Islet precursor cell (in vitro differentiated cells): ENCODE data around the gene ANKRD31.
"Not testable (repeated sequence)": the region's sequence is repeated elsewhere in the genome, so short reads cannot be mapped to it uniquely, and the experiment has no call there.

Source experiments
- DNase-seq: peaks from one replicate; pipeline ENCODE4 v3.0.0-alpha.2; 2018

ANKRD31 gene

DNA sequence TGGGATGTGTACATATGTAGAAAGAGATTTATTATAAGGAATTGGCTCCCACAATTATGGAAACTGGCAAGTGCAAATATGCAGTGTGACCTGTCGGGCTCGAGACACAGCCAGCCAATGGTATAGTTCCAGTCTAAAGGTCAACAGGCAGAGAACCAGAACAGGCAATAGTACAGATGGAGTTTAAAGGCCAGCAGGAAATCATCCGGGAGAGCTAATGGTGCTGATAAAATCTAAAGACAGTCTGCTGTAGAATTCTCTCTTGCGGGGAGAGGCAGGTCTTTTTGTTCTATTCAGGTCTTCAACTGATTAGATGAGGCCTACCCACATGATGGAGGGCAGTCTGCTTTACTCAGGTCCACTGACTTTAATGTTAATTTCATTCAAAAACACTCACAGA is 21.8 kb downstream of the ANKRD31 start:
- no peak for DNase-seq

- no peak for DNase-seq
These were observed 22.3 kb downstream of the ANKRD31 start for GRCh38 chr5:75214409-75214808.

GRCh38 chr5:75203604-75204003 is 33.1 kb downstream of the ANKRD31 start:
- DNase-seq: no peak

DNA sequence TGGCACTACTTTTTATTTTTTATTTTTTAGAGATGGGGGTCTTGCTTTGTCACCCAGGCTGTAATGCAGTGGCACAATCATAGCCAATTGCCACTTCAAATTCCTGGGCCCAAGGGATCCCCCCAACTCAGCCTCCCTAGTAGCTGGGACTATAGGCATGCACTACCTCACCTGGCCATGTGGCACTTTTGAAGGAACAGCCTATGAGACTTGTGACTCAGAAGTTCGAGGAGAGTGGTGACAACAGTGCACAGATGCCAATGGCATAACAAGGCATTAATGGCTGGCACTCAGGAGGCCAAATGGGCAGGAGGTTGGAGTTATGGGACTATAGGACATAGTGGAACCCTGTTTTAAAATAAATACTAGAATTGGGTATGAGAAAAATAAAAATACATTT is 33.7 kb downstream of the ANKRD31 start:
- DNase-seq: peak; percentile 47

DNA sequence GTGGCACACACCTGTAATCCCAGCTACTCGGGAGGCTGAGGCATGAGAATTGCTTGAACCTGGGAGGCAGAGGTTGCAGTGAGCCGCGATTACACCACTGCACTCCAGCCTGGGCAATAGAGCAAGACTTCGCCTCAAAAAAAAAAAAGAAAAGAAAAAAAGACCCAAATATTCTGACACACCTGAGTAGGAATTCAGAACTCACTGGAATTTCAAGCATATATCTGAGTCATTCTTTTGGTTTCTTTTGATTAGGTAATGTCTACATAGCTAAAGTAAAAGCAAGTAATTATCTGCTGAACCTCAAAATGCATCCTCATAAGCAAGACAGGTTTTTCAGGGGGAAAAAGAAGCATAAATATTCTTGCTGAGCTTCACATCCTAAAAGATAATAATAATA is 35.9 kb downstream of the ANKRD31 start:
- DNase-seq: no peak

GRCh38 chr5:75199946-75200345 is 36.7 kb downstream of the ANKRD31 start:
- DNase-seq: no peak

DNA sequence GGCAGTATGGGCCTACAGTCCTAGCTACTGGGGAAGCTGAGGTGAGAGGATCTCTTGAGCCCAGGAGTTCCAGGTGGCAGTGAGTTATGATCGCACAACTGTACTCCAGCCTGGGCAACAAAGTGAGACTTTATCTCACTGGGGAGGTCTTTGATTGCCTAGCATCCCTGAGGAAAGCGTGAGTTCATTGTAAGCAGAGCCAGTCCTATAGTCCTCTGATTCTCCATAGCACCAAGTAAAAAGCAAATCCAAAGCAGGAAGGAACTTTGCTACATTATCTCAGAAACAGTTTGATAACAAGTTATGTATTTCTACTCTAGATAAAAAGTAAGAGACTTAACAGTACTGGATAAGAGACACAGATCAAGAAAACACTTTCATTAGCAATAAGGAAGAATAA is 37.6 kb downstream of the ANKRD31 start:
- DNase-seq: no peak

- DNase-seq: no peak
These were observed 38.9 kb downstream of the ANKRD31 start for GRCh38 chr5:75197745-75198144.

DNA sequence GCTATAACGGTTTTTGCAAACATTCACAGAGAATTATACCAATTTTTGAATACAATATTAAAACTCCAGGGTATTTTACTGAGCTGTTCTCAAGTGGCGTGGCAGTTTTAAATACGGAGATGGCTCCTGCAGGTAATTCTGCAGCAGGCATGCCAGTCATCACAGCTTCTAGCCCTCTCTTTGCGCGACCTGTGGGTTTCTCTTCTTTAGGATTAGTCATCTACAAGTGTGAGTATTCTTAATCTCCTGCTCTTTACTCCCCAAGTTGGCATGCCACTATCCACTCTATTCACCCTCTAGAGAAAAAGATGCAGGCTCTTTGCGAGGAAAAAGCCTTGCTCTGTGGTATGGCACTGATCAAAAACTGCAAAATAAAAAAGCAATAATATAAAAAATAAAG is 43.9 kb downstream of the ANKRD31 start:
- peak; percentile 48 for DNase-seq

DNA sequence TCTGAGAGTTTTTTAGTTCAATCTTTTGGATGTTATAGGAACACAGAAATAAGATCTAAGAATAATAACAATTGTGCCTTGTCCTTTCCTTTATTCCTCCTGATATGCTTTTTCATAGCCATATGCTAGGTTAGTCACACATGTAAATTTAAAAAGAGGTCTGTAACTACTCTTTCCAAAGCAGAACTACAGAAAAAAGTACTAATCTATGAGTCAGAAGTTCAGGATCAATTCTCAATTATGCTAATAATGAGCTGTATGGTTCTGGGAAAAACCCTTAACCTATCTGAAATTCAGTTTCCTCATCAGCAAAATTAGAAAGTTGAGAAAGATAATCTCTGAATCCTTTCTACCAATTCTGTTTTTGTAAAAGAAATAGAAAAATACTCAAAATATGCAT is 44.4 kb downstream of the ANKRD31 start:
- no peak for DNase-seq

DNA sequence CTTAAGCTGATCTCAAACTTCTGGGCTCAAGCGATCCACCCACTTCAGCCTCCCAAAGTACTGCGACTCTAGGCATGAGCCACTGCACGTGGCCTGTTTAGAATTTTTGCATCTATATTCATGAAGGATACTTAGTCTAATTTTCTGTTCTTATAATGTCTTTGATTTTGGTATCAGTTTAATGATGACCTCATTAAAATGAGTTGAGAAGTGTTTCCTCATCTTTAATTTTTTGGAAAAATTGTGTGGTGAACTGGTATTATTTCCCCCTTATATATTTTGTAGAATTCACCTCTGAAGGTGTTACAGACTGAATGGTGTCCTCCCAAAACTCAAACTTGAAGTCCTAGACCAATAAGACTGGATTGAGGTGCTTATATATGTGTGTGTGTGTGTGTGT is 46.5 kb downstream of the ANKRD31 start:
- no peak for DNase-seq

- DNase-seq: no peak
These were observed 47.3 kb downstream of the ANKRD31 start for GRCh38 chr5:75189353-75189752.

DNA sequence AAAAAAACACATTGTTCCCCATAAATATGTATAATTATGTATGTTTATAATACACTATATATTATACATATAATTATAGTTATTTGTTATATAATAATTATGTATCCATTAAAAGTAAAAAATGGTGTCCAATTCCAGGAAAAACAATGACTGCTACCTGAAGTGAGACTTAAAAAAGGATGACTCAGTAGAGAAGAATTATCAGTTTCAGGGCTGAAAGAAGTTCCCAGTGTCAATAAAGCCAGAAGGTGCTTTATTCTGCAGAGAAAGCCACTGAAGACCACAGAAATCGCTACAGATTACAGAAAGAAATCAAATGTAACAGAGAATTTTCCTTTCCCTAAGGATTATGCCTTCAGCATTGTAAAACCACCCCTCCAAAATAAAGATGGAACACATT is 50.9 kb downstream of the ANKRD31 start:
- no peak for DNase-seq

- DNase-seq: not testable (repeated sequence)
These were observed 60.7 kb downstream of the ANKRD31 start for GRCh38 chr5:75176009-75176408.

GRCh38 chr5:75174872-75175271 is 61.8 kb downstream of the ANKRD31 start:
- DNase-seq: not testable (repeated sequence)

DNA sequence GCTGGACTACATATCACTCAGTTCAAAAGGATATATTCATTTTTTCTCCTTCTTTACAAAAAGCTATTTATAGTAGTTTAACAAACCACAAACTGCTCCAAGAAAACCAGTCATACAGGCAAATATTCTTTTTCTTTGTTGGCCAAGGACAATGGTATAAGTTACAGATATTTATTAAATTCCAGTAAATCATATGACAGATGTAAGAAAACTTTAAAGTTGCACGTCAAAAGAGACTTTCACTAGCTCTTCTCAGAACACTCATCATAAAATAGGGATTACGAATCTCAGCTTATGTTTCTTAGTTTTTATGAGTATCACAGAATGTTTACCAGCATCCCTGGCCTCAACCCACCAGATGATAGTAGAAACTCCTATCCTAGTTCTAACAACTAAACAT is 67.2 kb downstream of the ANKRD31 start:
- no peak for DNase-seq

DNA sequence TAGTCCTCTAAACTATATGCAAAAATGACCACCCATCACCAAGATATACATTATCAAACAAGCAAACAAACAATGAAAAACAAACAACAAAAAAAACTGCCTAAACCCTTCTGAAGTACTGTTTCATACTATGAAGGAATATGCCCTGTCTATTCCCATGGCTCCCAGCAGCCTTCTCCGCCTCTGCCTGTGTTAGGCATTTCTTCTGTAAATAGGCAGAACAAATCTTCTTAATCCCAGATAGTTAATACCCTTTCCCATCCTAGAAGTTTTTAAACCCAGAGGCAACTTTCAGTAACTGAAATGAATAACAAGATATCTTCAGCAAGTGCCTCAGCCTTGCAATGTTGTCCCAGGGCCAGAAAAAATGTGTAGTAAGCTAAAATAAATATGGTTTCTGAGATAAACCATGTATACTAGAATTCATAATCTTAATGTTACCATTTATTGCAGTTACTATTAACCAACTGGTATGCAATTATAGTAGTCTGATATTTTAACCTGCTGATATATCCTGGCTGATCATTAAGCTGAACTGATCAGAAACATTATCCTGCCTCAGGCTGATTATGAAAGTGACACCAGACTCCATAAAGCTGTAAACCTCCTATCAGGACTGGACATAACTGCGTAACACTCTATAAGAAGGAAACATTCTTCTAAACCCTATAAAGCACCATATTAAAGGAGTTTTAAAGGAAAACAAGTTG is 68.5 kb downstream of the ANKRD31 start:
- no peak for DNase-seq

GRCh38 chr5:75167345-75167744 is 69.3 kb downstream of the ANKRD31 start:
- no peak for DNase-seq

DNA sequence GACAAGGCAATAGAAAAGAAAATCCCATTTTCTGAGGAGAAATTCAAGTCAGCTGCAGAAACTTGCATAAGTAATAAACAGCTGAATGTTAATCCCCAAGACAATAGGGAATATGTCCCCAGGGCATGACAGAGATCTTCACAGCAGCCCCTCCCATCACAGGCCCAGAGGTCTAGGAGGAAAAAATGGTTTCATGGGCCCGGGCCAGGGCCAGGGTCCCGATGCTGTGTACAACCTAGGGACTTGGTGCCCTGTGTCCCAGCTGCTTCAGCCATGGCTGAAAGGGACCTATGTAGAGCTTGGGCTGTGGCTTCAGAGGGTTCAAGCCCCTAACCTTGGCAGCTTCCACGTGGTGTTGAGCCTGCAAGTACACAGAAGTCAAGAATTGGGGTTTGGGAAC is 75.2 kb downstream of the ANKRD31 start:
- not testable (repeated sequence) for DNase-seq

DNA sequence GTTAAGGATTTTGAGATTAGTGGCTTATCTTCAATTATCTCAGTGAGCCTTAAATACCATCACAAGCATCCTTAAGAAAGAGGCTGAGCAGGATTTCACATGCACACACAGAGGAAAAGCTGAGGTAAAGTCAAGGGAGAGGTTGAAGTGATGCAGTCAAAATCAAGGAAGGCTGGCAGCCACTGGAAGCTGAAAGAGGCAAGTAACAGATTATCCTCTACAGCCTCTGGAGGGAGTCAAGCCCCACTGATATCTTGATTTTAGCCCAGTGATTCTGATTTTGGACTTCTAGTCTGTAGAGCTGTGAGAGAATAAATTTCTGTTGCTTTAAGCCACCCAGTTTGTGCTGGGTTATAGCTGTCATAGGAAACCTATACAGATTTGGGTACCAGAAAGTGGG is 80.1 kb downstream of the ANKRD31 start:
- no peak for DNase-seq

- no peak for DNase-seq
These were observed 83.8 kb downstream of the ANKRD31 start for GRCh38 chr5:75152860-75153259.

GRCh38 chr5:75148051-75148450 is 88.6 kb downstream of the ANKRD31 start:
- DNase-seq: no peak

DNA sequence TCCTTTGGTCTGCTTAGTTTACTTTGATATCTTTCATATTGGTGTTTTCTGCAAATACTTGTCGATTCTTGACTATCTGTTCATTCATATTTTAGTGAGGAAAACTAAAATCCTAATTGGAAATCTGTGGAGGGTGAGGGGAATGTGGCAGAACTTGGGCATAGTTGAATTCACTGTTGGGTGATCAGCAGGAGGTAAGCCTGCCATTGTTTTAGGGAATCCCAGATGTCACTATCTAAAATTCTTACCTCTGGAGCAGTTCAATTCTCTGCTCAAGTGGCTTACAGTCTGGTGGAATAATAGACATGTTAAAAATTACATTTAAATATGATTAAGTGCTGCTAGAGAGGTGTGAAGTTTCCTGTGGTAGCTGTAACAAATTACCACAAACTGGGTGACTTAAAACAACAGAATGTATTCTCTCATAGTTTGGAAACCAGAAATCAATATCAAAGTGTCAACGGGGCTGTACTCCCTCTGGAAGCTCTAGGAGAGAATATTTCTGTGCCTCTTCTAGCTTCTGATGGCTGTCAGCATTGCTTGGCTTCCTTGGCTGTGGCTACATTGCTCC is 94.0 kb downstream of the ANKRD31 start:
- DNase-seq: no peak

- DNase-seq: no peak
These were observed 96.4 kb downstream of the ANKRD31 start for GRCh38 chr5:75140277-75140676.

DNA sequence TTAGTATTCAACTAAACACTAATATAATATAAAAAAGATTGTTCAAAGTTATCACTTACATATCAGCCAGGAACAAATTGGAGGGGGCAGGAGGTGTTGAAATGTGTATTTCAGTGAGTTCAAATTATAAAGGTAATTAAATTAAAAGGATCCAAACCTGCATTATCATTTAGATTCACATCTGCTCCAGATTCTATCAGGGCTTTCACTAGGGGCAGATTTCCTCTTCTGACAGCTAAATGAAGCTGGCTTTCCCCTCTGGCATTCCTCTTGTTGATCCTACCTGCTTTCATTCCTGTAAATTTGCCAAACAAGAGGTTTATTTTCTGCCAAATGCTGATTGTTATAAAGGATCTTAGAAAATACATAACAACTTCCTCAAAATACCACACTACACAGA is 98.0 kb downstream of the ANKRD31 start:
- DNase-seq: no peak
